Vagina (tissue), 2 donors: ENCODE data around the gene GRB7. TPM values are rescaled to one million over a fixed set of nuclear protein-coding genes. Genes with fewer than 3 reads are reported as not detected.

Source experiments
- DNase-seq, 2 donors: peaks; one replicate each; pipeline ENCODE4 v3.0.0-alpha.2; 2017; ENCODE audit errors: extremely low spot score in 2 of 2
- H3K27ac ChIP-seq: fragments of 200-600 bp; sonication (generic); one replicate; pipeline ENCODE4 v1.5.1; 2019
- H3K27me3 ChIP-seq: fragments of 200-600 bp; sonication (generic); one replicate; pipeline ENCODE4 v1.5.1; 2019
- H3K36me3 ChIP-seq, 2 donors: fragments of 200-600 bp; sonication (generic); one replicate each; pipeline ENCODE4 v1.5.1; 2017 to 2019
- H3K4me1 ChIP-seq: fragments of 200-600 bp; sonication (generic); one replicate; pipeline ENCODE4 v1.5.1; 2019
- H3K4me3 ChIP-seq, 2 donors: fragments of 200-600 bp; sonication (generic); 1 replicate in 1 of 2; 2 replicates in 1 of 2; pipeline ENCODE4 v1.5.1; 2016 to 2019
- H3K9me3 ChIP-seq: fragments of 200-600 bp; sonication (generic); one replicate; pipeline ENCODE4 v1.5.1; 2019
- CTCF ChIP-seq, 3 experiments: fragments of 450-650 bp in 2 of 3; fragments of 200-600 bp in 1 of 3; sonication (generic) in 1 of 3; IDR thresholded peaks; one replicate each; pipeline ENCODE4 v1.5.1; 2017 to 2019; ENCODE audit warnings: antibody characterized with exemption in 3 of 3, mild to moderate bottlenecking in 2 of 3, moderate library complexity in 2 of 3
- POLR2A ChIP-seq, 2 donors: fragments of 450-650 bp; IDR thresholded peaks; one replicate each; pipeline ENCODE4 v1.6.1; 2017; ENCODE audit warnings: antibody characterized with exemption in 2 of 2, mild to moderate bottlenecking in 2 of 2, moderate library complexity in 2 of 2
- POLR2AphosphoS5 ChIP-seq, 2 donors: sonication (generic); formaldehyde crosslinking; IDR thresholded peaks; one replicate each; pipeline ENCODE4 v1.9.0; 2017; ENCODE audit warnings: antibody characterized with exemption in 2 of 2, mild to moderate bottlenecking in 2 of 2, low read depth in 1 of 2; ENCODE audit not compliant: insufficient read depth in 1 of 2
- intact Hi-C: fragments of 100-400 bp; cut with DNase I; formaldehyde crosslinking; loops from one replicate; pipeline ENCODE4 v1.15.1; 2023
- microRNA-seq: library from miRNA; unstranded; fragments of <30 nt; microRNA quantifications from one replicate; pipeline ENCODE4, GENCODE V29; 2017; ENCODE audit warnings: borderline number of aligned reads, borderline replicate concordance
- small RNA-seq: library from RNA; depleted of rRNA; stranded (forward); fragments of <200 nt; gene quantifications from one replicate; pipeline ENCODE3, GENCODE V24; 2016
- total RNA-seq: library from RNA; depleted of rRNA; stranded (reverse); fragments of >200 nt; gene quantifications from one replicate; pipeline ENCODE4 v1.2.3, GENCODE V29; 2016

GRB7 gene
- total RNA-seq, 1 donor from 2014 or later = 23.6 TPM

GRCh38 chr17:39792526-39793221 lies 54.9 kb downstream of the GRB7 start:
- intact Hi-C loops = no loop called here
- H3K27me3 ChIP-seq = no peaks in the 10 kb centered on the region
- H3K27ac ChIP-seq = no peak overlapping the region
- no peaks in the 10 kb centered on the region for H3K4me1 ChIP-seq
- no peaks in the 10 kb centered on the region for H3K36me3 ChIP-seq
- H3K4me3 ChIP-seq = no peak overlapping the region
- TF ChIP-seq CTCF (IDR thresholded peaks at IDR 0.05) (no peak), POLR2AphosphoS5 (IDR thresholded peaks at IDR 0.05; ENCODE audit: insufficient read depth in 1 of 2, low read depth in 1 of 2) (no peak), POLR2A (IDR thresholded peaks at IDR 0.05) (no peak)
- H3K9me3 ChIP-seq = no peaks in the 10 kb centered on the region
- DNase-seq = no peak

- intact Hi-C loops = no loop called here
- no peak for TF ChIP-seq POLR2A (IDR thresholded peaks at IDR 0.05)
- no peak for TF ChIP-seq CTCF (IDR thresholded peaks at IDR 0.05)
- TF ChIP-seq POLR2AphosphoS5 (IDR thresholded peaks at IDR 0.05; ENCODE audit: insufficient read depth in 1 of 2, low read depth in 1 of 2) = no peak
- Histone ChIP-seq H3K9me3 (no peaks in the 10 kb centered on the region), H3K27me3 (no peaks in the 10 kb centered on the region), H3K27ac (no peak overlapping the region), H3K36me3 (no peaks in the 10 kb centered on the region), H3K4me3 (no peak overlapping the region), H3K4me1 (no peaks in the 10 kb centered on the region)
- no peak for DNase-seq
Measured at GRCh38 chr17:39793301-39793872, 55.6 kb downstream of the GRB7 start.

GRCh38 chr17:39794249-39794970 lies 56.7 kb downstream of the GRB7 start:
- intact Hi-C loops = no loop called here
- no peaks in the 10 kb centered on the region for H3K4me1 ChIP-seq
- no peaks in the 10 kb centered on the region for H3K9me3 ChIP-seq
- TF ChIP-seq POLR2AphosphoS5 (IDR thresholded peaks at IDR 0.05; ENCODE audit: insufficient read depth in 1 of 2, low read depth in 1 of 2) (no peak), CTCF (IDR thresholded peaks at IDR 0.05) (no peak), POLR2A (IDR thresholded peaks at IDR 0.05) (no peak)
- no peaks in the 10 kb centered on the region for H3K36me3 ChIP-seq
- no peak overlapping the region for H3K4me3 ChIP-seq
- no peak overlapping the region for H3K27ac ChIP-seq
- no peaks in the 10 kb centered on the region for H3K27me3 ChIP-seq
- DNase-seq = no peak

Small RNA genes within 50 kb of the gene (microRNA-seq; reads per million reads assigned to microRNA genes)
- 3.8 reads per million for gene MIR4728

Small RNA genes within 50 kb of the gene (small RNA-seq; reads per million reads assigned to genes)
- not detected for gene MIR4728

Other genes with a start within 250 kb of the GRB7 start
- gene NEUROD2, start 130.0 kb upstream of the GRB7 start, total RNA-seq = not detected
- gene PPP1R1B, start 111.0 kb upstream of the GRB7 start, total RNA-seq = 9.3 TPM
- gene STARD3, start 100.8 kb upstream of the GRB7 start, total RNA-seq = 148 TPM
- gene TCAP, start 72.6 kb upstream of the GRB7 start, total RNA-seq = 0.49 TPM
- gene PNMT, start 69.5 kb upstream of the GRB7 start, total RNA-seq = 5.6 TPM
- gene PGAP3, start 49.9 kb upstream of the GRB7 start, total RNA-seq = 17.7 TPM
- 52.1 TPM for gene ERBB2, start 37.9 kb upstream of the GRB7 start, total RNA-seq
- gene MIEN1, start 7.4 kb upstream of the GRB7 start, total RNA-seq = 74.2 TPM
- gene IKZF3, start 126.4 kb downstream of the GRB7 start, total RNA-seq = 5.9 TPM
- not detected for gene ZPBP2, start 130.3 kb downstream of the GRB7 start, total RNA-seq
- 10.8 TPM for gene GSDMB, start 180.7 kb downstream of the GRB7 start, total RNA-seq
- gene ORMDL3, start 189.7 kb downstream of the GRB7 start, total RNA-seq = 42.7 TPM
- not detected for gene LRRC3C, start 189.8 kb downstream of the GRB7 start, total RNA-seq
- 0.74 TPM for gene GSDMA, start 225.1 kb downstream of the GRB7 start, total RNA-seq
- gene PSMD3, start 242.9 kb downstream of the GRB7 start, total RNA-seq = 95.0 TPM